Neuronal stem cell (in vitro differentiated cells): ENCODE measurements around the gene VTN.

Experiments
- DNase-seq: peaks from one replicate; pipeline ENCODE4 v3.0.0-alpha.2; 2013; ENCODE audit warnings: low spot score
- H2AFZ ChIP-seq: one replicate; pipeline ENCODE4 v1.6.1; 2013; ENCODE audit warnings: mild to moderate bottlenecking, low read length, inconsistent platforms
- H2AK5ac ChIP-seq: 2 replicates; pipeline ENCODE4 v1.6.1; 2013; ENCODE audit warnings: low read depth, mild to moderate bottlenecking, inconsistent platforms, low read length, moderate library complexity, mixed read lengths
- H2BK120ac ChIP-seq: 2 replicates; pipeline ENCODE4 v1.6.1; 2013; ENCODE audit warnings: low read depth, mild to moderate bottlenecking, inconsistent platforms, low read length, moderate library complexity, mixed read lengths
- H2BK12ac ChIP-seq: one replicate; pipeline ENCODE4 v1.6.1; 2013; ENCODE audit warnings: low read length, inconsistent platforms
- H2BK15ac ChIP-seq: 2 replicates; pipeline ENCODE4 v1.6.1; 2013; ENCODE audit warnings: mild to moderate bottlenecking, low read length, inconsistent platforms, mixed read lengths
- H2BK5ac ChIP-seq: one replicate; pipeline ENCODE4 v1.6.1; 2013; ENCODE audit warnings: inconsistent platforms, mild to moderate bottlenecking, low read length, moderate library complexity
- H3K14ac ChIP-seq: one replicate; pipeline ENCODE4 v1.6.1; 2013; ENCODE audit warnings: low read length, inconsistent platforms
- H3K18ac ChIP-seq: 2 replicates; pipeline ENCODE4 v1.6.1; 2013; ENCODE audit warnings: low read length, inconsistent platforms
- H3K23ac ChIP-seq: 2 replicates; pipeline ENCODE4 v1.6.1; 2013; ENCODE audit warnings: low read depth, mild to moderate bottlenecking, mixed read lengths, low read length, inconsistent platforms; ENCODE audit not compliant: poor library complexity
- H3K27ac ChIP-seq: replicated peaks from 3 replicates; pipeline ENCODE4 v1.5.1; 2013; ENCODE audit warnings: low read length, inconsistent platforms
- H3K27me3 ChIP-seq, 3 experiments: 2 replicates each; pipeline ENCODE4 v1.6.1; 2013; ENCODE audit warnings: low read length in 3 of 3, mild to moderate bottlenecking in 2 of 3, inconsistent platforms in 1 of 3, low read depth in 1 of 3, mixed read lengths in 1 of 3, moderate library complexity in 1 of 3; ENCODE audit not compliant: control insufficient read depth in 3 of 3, insufficient read depth in 3 of 3
- H3K36me3 ChIP-seq, 2 donors: replicated peaks in 1 of 2; 2 replicates each; pipeline ENCODE4 v1.6.1; 2013; ENCODE audit warnings: low read length in 2 of 2; ENCODE audit not compliant: control insufficient read depth in 2 of 2, insufficient read depth in 2 of 2
- H3K4ac ChIP-seq: 2 replicates; pipeline ENCODE4 v1.6.1; 2013; ENCODE audit warnings: inconsistent platforms, mild to moderate bottlenecking, low read length, moderate library complexity
- H3K4me1 ChIP-seq, 2 donors: 1 replicate in 1 of 2; 2 replicates in 1 of 2; pipeline ENCODE4 v1.6.1; 2013; ENCODE audit warnings: low read length in 2 of 2, low read depth in 1 of 2; ENCODE audit not compliant: control insufficient read depth in 2 of 2, insufficient read depth in 1 of 2
- H3K4me2 ChIP-seq: one replicate; pipeline ENCODE4 v1.6.1; 2013; ENCODE audit warnings: mild to moderate bottlenecking, low read length, inconsistent platforms; ENCODE audit not compliant: insufficient read depth, poor library complexity, severe bottlenecking
- H3K4me3 ChIP-seq, 2 donors: 2 replicates each; pipeline ENCODE4 v1.5.1; 2013; ENCODE audit warnings: low read length in 2 of 2, mild to moderate bottlenecking in 2 of 2, inconsistent platforms in 1 of 2, moderate library complexity in 1 of 2
- H3K79me1 ChIP-seq: one replicate; pipeline ENCODE4 v1.6.1; 2013; ENCODE audit warnings: low read depth, mild to moderate bottlenecking, inconsistent platforms, low read length, moderate library complexity
- H3K9ac ChIP-seq: one replicate; pipeline ENCODE4 v1.6.1; 2013; ENCODE audit warnings: mild to moderate bottlenecking, low read depth, low read length, inconsistent platforms; ENCODE audit not compliant: poor library complexity
- H3K9me3 ChIP-seq, 2 donors: replicated peaks in 1 of 2; 2 replicates each; pipeline versions ENCODE3 to v1.6.1; 2013; ENCODE audit warnings: low read length in 2 of 2, mild to moderate bottlenecking in 2 of 2, inconsistent platforms in 1 of 2, low read depth in 1 of 2, mixed read lengths in 1 of 2, moderate library complexity in 1 of 2; ENCODE audit not compliant: control insufficient read depth in 2 of 2, insufficient read depth in 1 of 2
- H4K8ac ChIP-seq: one replicate; pipeline ENCODE4 v1.6.1; 2013; ENCODE audit warnings: low read depth, mild to moderate bottlenecking, inconsistent platforms, low read length, moderate library complexity
- H4K91ac ChIP-seq: one replicate; pipeline ENCODE4 v1.6.1; 2013; ENCODE audit warnings: low read length, low read depth, mild to moderate bottlenecking, inconsistent platforms; ENCODE audit not compliant: poor library complexity
- WGBS, 2 donors: extraction: QIAGEN DNeasy Blood & Tissue Kit; methylation state at CpG; one replicate each; pipeline ENCODE4 v1.1.7; 2013; ENCODE audit warnings: missing lambda C conversion rate in 2 of 2, mixed read lengths in 1 of 2; ENCODE audit not compliant: insufficient read length in 2 of 2, insufficient replicate concordance in 1 of 2; ENCODE audit errors: extremely low coverage in 2 of 2; 5-methylcytosine and 5-hydroxymethylcytosine counted together

The VTN gene

DNA sequence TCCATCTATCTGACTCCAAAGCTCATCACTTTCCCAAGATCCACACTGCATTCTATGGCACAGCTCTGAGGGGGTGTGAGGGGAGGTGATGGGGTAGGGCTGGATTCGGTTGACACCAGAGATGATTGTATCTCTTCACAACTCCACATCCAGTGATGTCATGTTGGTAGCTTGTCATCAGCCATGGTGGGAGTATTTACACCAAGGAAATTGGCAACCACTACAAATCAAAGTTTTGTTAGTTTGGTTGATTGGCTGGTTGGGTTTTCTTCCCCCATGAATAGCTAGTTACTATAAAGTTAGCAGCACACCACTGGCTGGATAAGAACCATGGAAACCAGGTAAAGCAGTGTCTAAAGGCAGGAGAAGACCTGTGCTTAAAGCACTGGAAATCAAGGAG is 20.9 kb upstream of the VTN start:
- Histone ChIP-seq H3K14ac (no peak overlapping the region), H3K79me1 (no peaks in the 10 kb centered on the region), H3K4ac (no peak overlapping the region), H2AFZ (no peak overlapping the region), H2BK120ac (no peak overlapping the region), H3K4me1 (no peaks in the 10 kb centered on the region), H4K91ac (no peak overlapping the region), H2BK15ac (no peak overlapping the region), H3K4me2 (no peak overlapping the region), H3K36me3 (peaks cover 14 to 91% of the 10 kb centered on the region in 2 donors), H3K23ac (no peak overlapping the region), H2AK5ac (no peak overlapping the region), H3K27ac (no peak overlapping the region), H3K4me3 (no peak overlapping the region), H2BK5ac (no peak overlapping the region), H3K27me3 (no peaks in the 10 kb centered on the region), H2BK12ac (no peak overlapping the region), H3K18ac (no peak overlapping the region), H4K8ac (no peak overlapping the region), H3K9me3 (no peaks in the 10 kb centered on the region), H3K9ac (no peak overlapping the region)
- WGBS, 2 donors = no CpG with 5 or more reads among the region's 1 CpG
- no peak for DNase-seq

DNA sequence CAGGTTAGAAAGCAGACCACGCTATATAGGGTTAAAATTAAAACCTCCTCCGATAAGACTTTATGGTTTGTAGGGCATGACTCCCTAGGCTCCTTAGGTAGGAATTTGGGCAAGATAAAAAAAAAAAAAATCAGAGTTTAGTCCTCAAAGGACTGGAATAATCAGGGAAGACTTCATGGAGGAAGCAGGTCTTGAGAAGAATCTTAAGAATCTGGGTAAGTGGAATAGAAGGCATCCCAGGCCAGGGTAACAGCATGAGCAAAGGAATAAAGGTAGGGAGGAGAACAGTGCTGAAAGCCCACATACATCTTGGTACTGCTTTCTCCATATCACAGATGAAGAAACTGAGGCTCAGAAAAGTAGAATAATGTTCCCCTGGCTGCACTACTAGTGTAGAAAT is 20.5 kb upstream of the VTN start:
- Histone ChIP-seq H3K14ac (no peak overlapping the region), H4K8ac (no peak overlapping the region), H3K18ac (no peak overlapping the region), H2AK5ac (no peak overlapping the region), H3K27me3 (no peaks in the 10 kb centered on the region), H3K4ac (no peak overlapping the region), H4K91ac (no peak overlapping the region), H3K27ac (no peak overlapping the region), H2BK12ac (no peak overlapping the region), H3K9ac (no peak overlapping the region), H3K9me3 (no peaks in the 10 kb centered on the region), H3K4me2 (no peak overlapping the region), H3K4me1 (no peaks in the 10 kb centered on the region), H3K36me3 (peaks cover 11 to 90% of the 10 kb centered on the region in 2 donors), H2BK120ac (no peak overlapping the region), H3K79me1 (no peaks in the 10 kb centered on the region), H3K4me3 (no peak overlapping the region), H3K23ac (no peak overlapping the region), H2BK15ac (no peak overlapping the region), H2BK5ac (no peak overlapping the region), H2AFZ (no peak overlapping the region)
- no peak for DNase-seq
- WGBS, 2 donors = no CpG with 5 or more reads among the region's 2 CpGs

- Histone ChIP-seq H3K4me1 (no peaks in the 10 kb centered on the region), H3K79me1 (no peaks in the 10 kb centered on the region), H3K18ac (no peak overlapping the region), H3K36me3 (peaks cover 11 to 90% of the 10 kb centered on the region in 2 donors), H4K91ac (no peak overlapping the region), H3K4me2 (no peak overlapping the region), H3K4ac (no peak overlapping the region), H2AK5ac (no peak overlapping the region), H2BK12ac (no peak overlapping the region), H3K23ac (no peak overlapping the region), H3K9ac (no peak overlapping the region), H2BK5ac (no peak overlapping the region), H3K4me3 (no peak overlapping the region), H2BK15ac (no peak overlapping the region), H3K27ac (no peak overlapping the region), H2AFZ (no peak overlapping the region), H3K9me3 (no peaks in the 10 kb centered on the region), H3K14ac (no peak overlapping the region), H3K27me3 (peaks cover 0 to 4% (median 2%) of the 10 kb centered on the region in 3 experiments), H2BK120ac (no peak overlapping the region), H4K8ac (no peak overlapping the region)
- DNase-seq = no peak
- no CpG with 5 or more reads among the region's 1 CpG for WGBS, 2 donors
Measured at GRCh38 chr17:28390141-28390540, 20.0 kb upstream of the VTN start.

DNA sequence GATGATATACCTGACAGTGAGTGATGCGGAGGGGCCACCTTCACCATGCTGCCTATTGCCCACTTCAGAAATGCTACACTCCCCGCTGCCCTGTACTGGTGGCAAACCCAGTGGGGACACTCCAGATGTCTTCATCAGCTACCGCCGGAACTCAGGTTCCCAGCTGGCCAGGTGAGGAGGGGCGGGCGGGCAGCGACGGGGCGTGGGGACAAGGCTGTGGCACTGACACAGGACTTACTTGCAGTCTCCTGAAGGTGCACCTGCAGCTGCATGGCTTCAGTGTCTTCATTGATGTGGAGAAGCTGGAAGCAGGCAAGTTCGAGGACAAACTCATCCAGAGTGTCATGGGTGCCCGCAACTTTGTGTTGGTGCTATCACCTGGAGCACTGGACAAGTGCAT is 18.0 kb upstream of the VTN start:
- H3K14ac ChIP-seq = no peak overlapping the region
- H4K8ac ChIP-seq = no peak overlapping the region
- H3K23ac ChIP-seq = no peak overlapping the region
- no peak overlapping the region for H2BK5ac ChIP-seq
- no peak overlapping the region for H2AFZ ChIP-seq
- no peak overlapping the region for H2BK12ac ChIP-seq
- H3K9me3 ChIP-seq = peaks cover 0 to 2% of the 10 kb centered on the region in 2 donors
- no CpG with 5 or more reads among the region's 11 CpGs for WGBS, 2 donors
- H3K9ac ChIP-seq = no peak overlapping the region
- no peak overlapping the region for H3K18ac ChIP-seq
- no peak overlapping the region for H2BK15ac ChIP-seq
- H3K4me3 ChIP-seq = no peak overlapping the region
- no peak overlapping the region for H2BK120ac ChIP-seq
- no peak overlapping the region for H3K27ac ChIP-seq
- no peak overlapping the region for H3K4ac ChIP-seq
- peaks cover 0 to 7% of the 10 kb centered on the region in 2 donors for H3K4me1 ChIP-seq
- H3K36me3 ChIP-seq = peaks cover 13 to 90% of the 10 kb centered on the region in 2 donors
- H4K91ac ChIP-seq = no peak overlapping the region
- no peaks in the 10 kb centered on the region for H3K79me1 ChIP-seq
- H3K27me3 ChIP-seq = peaks cover 0 to 24% (median 13%) of the 10 kb centered on the region in 3 experiments
- no peak for DNase-seq
- H3K4me2 ChIP-seq = no peak overlapping the region
- H2AK5ac ChIP-seq = no peak overlapping the region
